GM18520 (cell line): Measurements from ENCODE around the gene VPS4A.

Experiments used
- ATAC-seq: cut with Tn5 transposase; IDR thresholded peaks from one replicate; pipeline ENCODE4 v1.9.1; 2021; ENCODE audit not compliant: unreplicated experiment

Gene VPS4A

DNA sequence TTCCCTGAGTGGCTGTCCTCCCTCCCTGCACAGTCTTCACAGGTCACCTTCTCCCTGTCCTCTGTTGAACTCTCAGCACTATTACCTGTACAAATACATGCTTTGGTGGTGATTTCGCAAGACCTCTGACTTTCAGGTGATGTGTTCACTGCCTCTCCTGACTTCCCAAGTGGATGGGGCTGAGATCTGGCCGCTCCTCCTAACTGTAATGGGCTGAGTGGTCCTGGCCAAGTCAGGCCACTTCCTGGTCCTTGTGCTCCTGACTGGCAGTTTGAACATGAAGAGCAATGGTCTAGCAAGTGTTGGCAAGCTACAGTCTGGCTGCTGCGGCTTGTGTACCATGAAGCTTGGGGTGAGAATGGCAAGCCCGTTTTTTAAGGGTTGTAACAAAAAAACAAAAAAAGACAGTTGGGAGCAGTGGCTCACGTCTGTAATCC is 52.1 kb downstream of the VPS4A start:
- no peak for ATAC-seq

DNA sequence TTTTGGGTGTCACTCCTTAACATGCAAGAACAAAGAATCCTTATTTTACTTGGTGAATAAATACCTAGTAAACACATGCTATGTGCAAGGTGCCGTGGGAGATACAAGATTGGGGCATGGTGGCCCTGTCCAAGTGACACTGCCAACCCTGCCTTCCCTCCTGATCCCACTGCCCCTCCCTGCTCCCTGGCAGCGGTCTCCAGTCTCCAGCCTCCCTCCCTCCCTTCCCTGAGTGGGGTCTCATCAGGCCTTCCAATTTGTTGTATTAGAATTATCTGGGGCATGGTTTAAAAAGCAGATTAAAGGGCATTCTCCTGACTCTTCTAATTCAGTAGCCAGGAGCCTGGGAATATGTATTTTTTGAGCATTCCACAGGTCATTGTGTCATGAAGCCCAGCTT is 52.9 kb downstream of the VPS4A start:
- no peak for ATAC-seq

DNA sequence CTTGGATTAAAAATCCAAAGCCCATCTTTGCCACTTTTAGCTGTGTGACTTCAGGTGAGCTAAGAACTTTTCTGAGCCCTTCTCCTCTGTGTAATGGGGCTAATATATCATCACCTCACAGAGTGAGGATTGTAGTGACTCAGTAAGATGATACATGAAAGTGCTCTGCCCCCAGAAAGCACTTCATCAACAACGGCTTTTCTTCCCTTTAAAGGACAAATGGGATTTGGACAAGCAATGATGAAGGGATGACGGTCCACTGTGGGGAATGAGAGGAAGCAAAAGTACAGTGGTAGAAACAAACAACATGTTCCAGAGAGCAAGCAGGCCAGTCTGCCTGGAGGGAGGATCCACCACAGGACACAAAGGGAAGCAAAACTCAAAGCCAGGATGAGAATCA is 54.8 kb downstream of the VPS4A start:
- ATAC-seq, result no peak

DNA sequence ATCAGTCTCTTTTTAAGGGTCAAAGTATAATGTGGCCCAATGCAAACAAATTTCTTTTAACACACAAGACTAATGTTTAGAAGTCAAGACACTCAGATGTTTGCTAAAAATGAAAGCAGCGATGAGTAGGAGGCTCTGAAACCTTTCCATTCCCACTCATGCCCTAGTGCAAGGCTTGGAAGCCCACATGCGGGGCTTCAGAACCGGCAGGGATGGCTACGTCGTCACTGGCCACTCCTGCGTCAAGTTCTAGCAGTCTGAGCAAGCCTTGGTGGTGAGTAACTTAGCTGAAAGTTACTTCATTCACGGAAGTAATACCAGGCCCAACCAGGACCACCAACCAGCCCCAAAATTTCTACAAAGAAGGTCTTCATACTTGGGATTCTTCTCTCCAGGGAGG is 55.3 kb downstream of the VPS4A start:
- no peak for ATAC-seq

DNA sequence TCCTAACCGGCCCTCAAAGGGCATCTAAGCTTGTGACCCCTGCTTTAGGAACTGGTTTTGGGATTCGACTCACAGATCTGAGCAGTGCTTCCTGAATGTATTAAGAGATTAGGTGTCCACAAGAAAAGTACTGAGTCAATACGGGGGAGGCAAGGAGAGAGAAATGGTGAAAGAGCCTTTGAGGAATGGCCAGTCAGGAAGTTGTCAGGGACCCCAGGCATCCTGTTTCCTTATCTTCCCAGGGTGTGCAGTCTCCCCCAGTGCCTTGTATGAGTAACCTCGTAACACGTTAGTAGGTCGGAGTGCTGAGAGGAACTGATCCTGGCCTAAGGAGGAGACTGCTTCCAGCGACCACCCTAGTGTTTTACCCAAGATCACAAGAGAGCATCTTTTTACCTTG is 56.8 kb downstream of the VPS4A start:
- no peak for ATAC-seq

DNA sequence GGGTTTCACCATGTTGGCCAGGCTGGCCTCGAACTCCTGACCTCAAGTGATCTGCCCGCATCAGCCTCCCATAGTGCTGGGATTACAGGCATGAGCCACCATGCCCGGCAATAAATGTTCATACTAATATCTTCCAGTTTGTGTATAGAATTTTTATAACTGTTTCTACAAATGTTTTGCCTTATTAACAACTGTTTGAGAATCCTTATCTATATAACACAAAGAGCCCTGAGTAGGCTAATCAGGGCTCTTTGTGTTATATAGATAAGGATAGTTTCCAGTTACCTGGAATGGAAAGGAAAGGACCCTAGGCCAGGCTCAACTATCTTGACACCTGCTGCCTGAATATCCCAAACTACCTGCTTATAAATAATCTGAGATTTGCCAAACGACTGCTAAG is 57.7 kb downstream of the VPS4A start:
- ATAC-seq, result no peak

DNA sequence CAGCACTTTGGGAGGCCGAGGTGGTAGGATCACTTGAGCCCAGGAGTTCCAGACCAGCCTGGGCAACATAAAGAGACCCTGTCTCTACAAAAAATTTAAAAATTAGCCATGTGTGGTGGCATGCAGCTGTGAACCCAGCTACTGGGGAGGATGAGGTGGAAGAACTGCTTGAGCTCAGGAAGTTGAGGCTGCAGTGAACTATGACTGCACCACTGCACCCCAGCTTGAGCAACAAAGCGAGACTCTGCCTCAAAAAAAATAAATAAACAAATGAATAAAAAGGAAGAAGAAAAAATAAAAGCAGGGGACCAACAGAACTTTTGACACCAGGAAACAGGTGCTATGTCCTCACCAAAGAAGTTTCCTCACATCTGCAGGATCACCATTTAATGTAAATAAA is 60.4 kb downstream of the VPS4A start:
- no peak for ATAC-seq

DNA sequence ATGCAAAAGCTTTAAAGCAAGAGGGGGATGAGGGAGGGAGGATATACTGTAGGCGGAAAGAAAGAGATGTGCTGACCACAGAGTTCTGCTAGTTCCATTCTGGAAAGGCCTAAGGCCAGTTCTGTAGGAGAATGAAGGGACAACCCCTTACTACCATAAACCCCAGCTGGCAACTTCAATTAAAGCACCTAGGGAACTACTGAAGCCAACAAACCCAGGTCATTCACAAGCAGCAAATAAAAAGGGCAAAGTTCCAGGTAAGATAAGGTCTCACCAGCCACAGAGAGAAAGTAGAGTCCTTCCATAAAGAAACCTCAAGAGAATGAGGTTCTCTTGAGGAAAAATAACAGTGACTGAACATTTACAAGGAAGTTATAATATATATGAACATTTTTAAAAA is 61.9 kb downstream of the VPS4A start:
- ATAC-seq, result no peak
